Testis (tissue), 2 donors: ENCODE data around the gene ARHGAP1.

ENCODE experiments used
- CTCF ChIP-seq, 3 experiments: fragments of 450-650 bp in 2 of 3; fragments of 200-600 bp in 1 of 3; sonication (generic) in 1 of 3; IDR thresholded peaks; one replicate each; pipeline ENCODE4 v1.5.1; 2016 to 2019; ENCODE audit warnings: antibody characterized with exemption in 3 of 3, mild to moderate bottlenecking in 2 of 3, moderate library complexity in 1 of 3
- POLR2A ChIP-seq: fragments of 450-650 bp; IDR thresholded peaks from one replicate; pipeline ENCODE4 v1.6.1; 2017; ENCODE audit warnings: antibody characterized with exemption, mild to moderate bottlenecking, moderate library complexity

DNA sequence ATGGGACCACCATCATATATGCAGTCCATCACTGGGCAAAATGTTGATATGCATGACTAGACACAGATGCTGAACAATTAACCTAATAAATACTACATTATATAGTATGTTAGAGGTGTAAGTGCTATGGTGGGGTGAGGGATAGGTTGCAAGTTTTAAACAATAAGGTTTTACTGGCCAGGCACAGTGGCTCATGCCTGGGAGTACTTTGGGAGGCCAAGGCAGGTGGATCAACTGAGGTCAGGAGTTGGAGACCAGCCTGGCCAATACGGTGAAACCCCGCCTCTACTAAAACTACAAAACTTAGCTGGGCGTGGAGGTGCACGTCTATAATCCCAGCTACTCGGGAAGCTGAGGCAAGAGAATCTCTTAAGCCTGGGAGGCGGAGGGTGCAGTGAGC lies 46.7 kb upstream of the ARHGAP1 start:
- TF ChIP-seq CTCF (IDR thresholded peaks at IDR 0.05) (no peak), POLR2A (no peak)
